OCI-LY1 (cell line): ENCODE data around the gene KCNK4.

Experiments used
- EZH2 ChIP-seq: fragments of 200-600 bp; sonication (generic), shearing (Covaris generic); IDR thresholded peaks from 2 replicates; pipeline ENCODE4 v1.8.0; 2017; ENCODE audit warnings: borderline replicate concordance, mixed run types, mild to moderate bottlenecking, antibody characterized with exemption, low read length, moderate library complexity, mixed read lengths
- TF ChIP-seq, protein P1 (sequence below): fragments of 200-600 bp; sonication (generic), shearing (Covaris generic); IDR thresholded peaks from 2 replicates; pipeline ENCODE4 v1.5.1; 2017; ENCODE audit warnings: mild to moderate bottlenecking, antibody characterized with exemption, low read length, moderate library complexity, mixed read lengths

- TF ChIP-seq, protein P1, sequence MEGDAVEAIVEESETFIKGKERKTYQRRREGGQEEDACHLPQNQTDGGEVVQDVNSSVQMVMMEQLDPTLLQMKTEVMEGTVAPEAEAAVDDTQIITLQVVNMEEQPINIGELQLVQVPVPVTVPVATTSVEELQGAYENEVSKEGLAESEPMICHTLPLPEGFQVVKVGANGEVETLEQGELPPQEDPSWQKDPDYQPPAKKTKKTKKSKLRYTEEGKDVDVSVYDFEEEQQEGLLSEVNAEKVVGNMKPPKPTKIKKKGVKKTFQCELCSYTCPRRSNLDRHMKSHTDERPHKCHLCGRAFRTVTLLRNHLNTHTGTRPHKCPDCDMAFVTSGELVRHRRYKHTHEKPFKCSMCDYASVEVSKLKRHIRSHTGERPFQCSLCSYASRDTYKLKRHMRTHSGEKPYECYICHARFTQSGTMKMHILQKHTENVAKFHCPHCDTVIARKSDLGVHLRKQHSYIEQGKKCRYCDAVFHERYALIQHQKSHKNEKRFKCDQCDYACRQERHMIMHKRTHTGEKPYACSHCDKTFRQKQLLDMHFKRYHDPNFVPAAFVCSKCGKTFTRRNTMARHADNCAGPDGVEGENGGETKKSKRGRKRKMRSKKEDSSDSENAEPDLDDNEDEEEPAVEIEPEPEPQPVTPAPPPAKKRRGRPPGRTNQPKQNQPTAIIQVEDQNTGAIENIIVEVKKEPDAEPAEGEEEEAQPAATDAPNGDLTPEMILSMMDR: peak; percentile 52
- TF ChIP-seq EZH2: no peak
Measured at GRCh38 chr11:64341851-64342791, 51.0 kb downstream of the KCNK4 start.
